22Rv1 (cell line): ENCODE data around the gene KIDINS220.

Experiments
- CTCF ChIP-seq: fragments of 450-650 bp; IDR thresholded peaks from 2 replicates; pipeline ENCODE4 v1.5.1; 2017; ENCODE audit warnings: mild to moderate bottlenecking
- ZFX ChIP-seq: fragments of 450-650 bp; IDR thresholded peaks from 2 replicates; pipeline ENCODE4 v1.6.1; 2017; ENCODE audit warnings: antibody characterized with exemption, borderline replicate concordance

- TF ChIP-seq CTCF = no peak
- no peak for TF ChIP-seq ZFX
Observed at GRCh38 chr2:8877894-8878293, 40.5 kb upstream of the KIDINS220 start.
